ENCODE data around the gene VKORC1.

The VKORC1 gene

DNA sequence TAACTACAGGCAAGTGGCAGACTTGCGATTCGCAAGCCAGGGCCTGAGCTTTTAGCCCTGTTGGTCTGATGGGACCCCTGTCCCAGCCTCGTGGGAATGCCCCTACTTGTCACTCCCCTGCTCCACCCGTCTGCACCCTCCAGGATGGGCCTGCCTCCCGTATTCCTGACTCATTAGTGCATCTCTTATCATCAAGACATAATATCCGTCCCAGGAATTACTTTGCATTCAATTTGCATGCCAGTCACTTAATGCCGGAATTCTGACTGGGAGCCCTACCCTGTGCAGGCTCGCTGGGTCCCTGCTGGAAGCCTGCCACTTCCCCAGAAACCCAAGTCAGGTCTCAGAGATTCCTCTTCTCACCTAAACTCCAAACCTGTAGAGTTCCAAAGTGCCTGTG, 9.2 kb downstream of the VKORC1 start:
- DNase-seq (ENCODE audit: insufficient read length) = no peak
- FAIRE-seq = no peak
- TF ChIP-seq POLR2AphosphoS5 (IDR thresholded peaks at IDR 0.05; ENCODE audit: low read depth, low read length) (no peak), POLR2A (IDR thresholded peaks at IDR 0.05; ENCODE audit: low read depth, low read length) (no peak), TAF1 (IDR thresholded peaks at IDR 0.05; ENCODE audit: borderline replicate concordance, low read depth, low read length) (no peak)

DNA sequence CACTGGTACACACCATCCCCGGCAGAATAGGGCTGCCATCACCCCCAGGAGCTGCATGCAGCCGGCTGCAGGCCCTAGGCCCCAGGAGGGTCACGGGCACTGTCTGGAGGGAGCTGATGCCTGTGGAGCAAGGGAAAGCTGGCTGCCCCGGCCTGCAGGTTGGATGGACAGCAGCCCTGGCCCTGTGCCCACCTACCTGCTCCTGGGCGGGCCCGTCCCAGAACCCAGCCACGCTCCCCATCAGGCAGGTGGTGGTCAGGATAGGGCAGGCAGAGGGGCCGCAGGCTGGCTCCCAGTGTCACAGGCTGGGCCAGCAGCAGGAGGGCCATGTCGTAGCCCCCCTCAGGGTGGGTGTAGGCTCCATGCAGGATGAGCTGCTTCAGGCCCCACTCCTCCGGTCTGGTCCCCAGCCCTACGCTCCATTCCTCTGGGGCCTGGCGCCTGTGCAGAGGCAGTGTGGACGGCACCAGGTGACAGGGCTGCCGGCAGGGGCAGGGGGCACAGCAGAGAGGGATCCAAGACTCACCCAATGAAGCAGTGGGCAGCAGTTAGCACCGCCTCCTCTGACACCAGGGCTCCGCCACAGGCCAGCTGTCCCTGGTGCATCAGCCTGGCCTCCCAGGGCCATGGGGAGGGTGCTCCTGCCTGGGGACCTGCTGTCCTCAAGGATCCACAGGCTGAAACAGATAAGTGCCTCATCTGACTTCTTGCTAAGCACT, 9.9 kb downstream of the VKORC1 start:
- FAIRE-seq = no peak
- TF ChIP-seq TAF1 (IDR thresholded peaks at IDR 0.05; ENCODE audit: borderline replicate concordance, low read depth, low read length) (no peak), POLR2A (IDR thresholded peaks at IDR 0.05; ENCODE audit: low read depth, low read length) (no peak), POLR2AphosphoS5 (IDR thresholded peaks at IDR 0.05; ENCODE audit: low read depth, low read length) (no peak)
- no peak for DNase-seq (ENCODE audit: insufficient read length)

GRCh38 chr16:31083981-31084380, 10.6 kb downstream of the VKORC1 start:
- no peak for FAIRE-seq
- no peak for DNase-seq (ENCODE audit: insufficient read length)
- 0 out of 2 replicates have a peak, but pooled peaks have one; percentile 3 for TF ChIP-seq POLR2A (IDR thresholded peaks at IDR 0.05; ENCODE audit: low read depth, low read length)
- no peak for TF ChIP-seq TAF1 (IDR thresholded peaks at IDR 0.05; ENCODE audit: borderline replicate concordance, low read depth, low read length)

DNA sequence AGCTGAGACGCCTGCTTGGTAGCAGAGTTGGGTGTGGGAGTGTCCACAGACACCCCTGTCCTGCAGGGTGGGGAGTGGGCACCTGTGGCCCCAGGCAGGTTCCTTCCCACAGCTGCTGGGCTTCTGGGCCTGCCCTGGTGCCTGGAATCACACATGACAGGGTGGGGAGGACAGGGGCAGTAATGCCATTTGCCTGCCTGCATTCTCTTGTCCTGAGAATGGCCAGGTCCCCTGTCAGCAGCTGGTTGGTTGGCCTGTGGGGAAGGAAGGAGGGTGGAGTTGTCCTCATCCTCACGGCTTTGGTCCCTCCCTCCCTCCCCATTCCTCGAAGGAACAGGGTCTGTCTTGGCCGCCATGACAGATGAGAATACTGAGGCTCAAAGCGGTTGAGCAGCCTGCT, 11.0 kb downstream of the VKORC1 start:
- DNase-seq (ENCODE audit: insufficient read length) (no peak), FAIRE-seq (no peak)
- TF ChIP-seq POLR2A (IDR thresholded peaks at IDR 0.05; ENCODE audit: low read depth, low read length) (no peak), TAF1 (IDR thresholded peaks at IDR 0.05; ENCODE audit: borderline replicate concordance, low read depth, low read length) (no peak), POLR2AphosphoS5 (IDR thresholded peaks at IDR 0.05; ENCODE audit: low read depth, low read length) (no peak)

DNA sequence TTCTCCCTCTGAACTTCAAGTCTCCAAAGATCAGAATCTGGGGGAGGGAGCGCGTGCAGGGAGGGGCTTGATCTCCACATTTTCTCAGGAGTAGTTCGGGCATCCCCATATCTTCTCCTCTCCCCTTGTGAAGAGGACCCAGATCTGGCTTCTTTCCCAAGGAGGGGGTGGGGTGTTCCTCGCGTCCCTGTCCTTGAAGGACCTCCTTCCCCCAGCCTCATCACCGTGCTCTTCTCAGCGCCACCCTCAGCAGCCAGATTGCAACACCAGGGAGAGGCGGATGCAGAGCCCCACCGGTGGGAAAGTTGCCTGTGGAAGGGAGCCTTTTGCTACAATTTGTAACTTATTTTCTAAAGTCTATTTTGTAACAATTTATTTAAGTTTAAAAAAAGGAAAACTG, 11.5 kb downstream of the VKORC1 start:
- FAIRE-seq (no peak), DNase-seq (ENCODE audit: insufficient read length) (peak; percentile 3)
- no peak for TF ChIP-seq POLR2AphosphoS5 (IDR thresholded peaks at IDR 0.05; ENCODE audit: low read depth, low read length)
- TF ChIP-seq POLR2A (IDR thresholded peaks at IDR 0.05; ENCODE audit: low read depth, low read length) = no peak; the same call in 1 of the 2 replicates
- no peak for TF ChIP-seq TAF1 (IDR thresholded peaks at IDR 0.05; ENCODE audit: borderline replicate concordance, low read depth, low read length)

- no peak for FAIRE-seq
Measured at GRCh38 chr16:31082368-31083045, 12.1 kb downstream of the VKORC1 start.

GRCh38 chr16:31081428-31082351, 12.9 kb downstream of the VKORC1 start:
- peak; percentile 18 for DNase-seq (ENCODE audit: insufficient read length)
- FAIRE-seq = no peak
- TF ChIP-seq POLR2A (IDR thresholded peaks at IDR 0.05; ENCODE audit: low read depth, low read length) = no peak
- no peak for TF ChIP-seq POLR2AphosphoS5 (IDR thresholded peaks at IDR 0.05; ENCODE audit: low read depth, low read length)
- TF ChIP-seq TAF1 (IDR thresholded peaks at IDR 0.05; ENCODE audit: borderline replicate concordance, low read depth, low read length) = no peak

More at GRCh38 chr16:31082368-31083045, 12.1 kb downstream of the VKORC1 start:
- no peak for TF ChIP-seq POLR2AphosphoS5 (IDR thresholded peaks at IDR 0.05; ENCODE audit: low read depth, low read length)
- peak; percentile 11 for DNase-seq (ENCODE audit: insufficient read length)

- FAIRE-seq = no peak
- DNase-seq (ENCODE audit: insufficient read length) = peak; percentile 14
- TF ChIP-seq TAF1 (IDR thresholded peaks at IDR 0.05; ENCODE audit: borderline replicate concordance, low read depth, low read length) (no peak), POLR2A (IDR thresholded peaks at IDR 0.05; ENCODE audit: low read depth, low read length) (0 out of 2 replicates have a peak, but pooled peaks have one; percentile 12), POLR2AphosphoS5 (IDR thresholded peaks at IDR 0.05; ENCODE audit: low read depth, low read length) (no peak)
Measured at GRCh38 chr16:31080756-31081419, 13.7 kb downstream of the VKORC1 start.

- FAIRE-seq (no peak), DNase-seq (ENCODE audit: insufficient read length) (peak; percentile 18)
- no peak for TF ChIP-seq POLR2AphosphoS5 (IDR thresholded peaks at IDR 0.05; ENCODE audit: low read depth, low read length)
Measured at GRCh38 chr16:31080035-31080629, 14.5 kb downstream of the VKORC1 start.

DNA sequence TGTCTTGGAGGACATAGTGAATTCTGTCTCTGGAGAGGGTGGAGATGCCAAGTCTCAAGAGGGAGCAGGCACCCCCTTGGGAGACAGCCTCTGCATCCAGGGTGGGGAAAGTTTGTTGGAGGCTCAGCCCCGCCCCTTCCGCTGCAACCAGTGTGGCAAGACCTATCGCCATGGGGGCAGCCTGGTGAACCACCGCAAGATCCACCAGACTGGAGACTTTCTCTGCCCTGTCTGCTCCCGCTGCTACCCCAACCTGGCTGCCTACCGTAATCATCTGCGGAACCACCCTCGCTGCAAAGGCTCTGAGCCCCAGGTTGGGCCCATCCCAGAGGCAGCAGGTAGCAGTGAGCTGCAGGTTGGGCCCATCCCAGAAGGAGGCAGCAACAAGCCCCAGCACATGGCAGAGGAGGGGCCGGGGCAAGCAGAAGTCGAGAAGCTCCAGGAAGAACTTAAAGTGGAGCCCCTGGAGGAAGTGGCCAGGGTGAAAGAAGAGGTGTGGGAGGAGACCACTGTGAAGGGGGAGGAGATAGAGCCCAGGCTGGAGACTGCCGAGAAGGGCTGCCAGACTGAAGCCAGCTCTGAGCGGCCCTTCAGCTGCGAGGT, 15.2 kb downstream of the VKORC1 start:
- DNase-seq (ENCODE audit: insufficient read length) = peak; percentile 9
- FAIRE-seq = no peak
- TF ChIP-seq POLR2AphosphoS5 (IDR thresholded peaks at IDR 0.05; ENCODE audit: low read depth, low read length) (no peak), TAF1 (IDR thresholded peaks at IDR 0.05; ENCODE audit: borderline replicate concordance, low read depth, low read length) (no peak)

Measured in GM12892 (cell line).